NCI-H1092 (cell line): ENCODE measurements around the gene OR8H1.

ENCODE experiments used
- DNase-seq: peaks from one replicate; lab custom pipeline; 2025; lab: John Stamatoyannopoulos, UW

OR8H1 gene

GRCh38 chr11:56292154-56292553 lies at the start of gene OR8H1:
Gene OR8H1 (minus strand): TSS chr11:56292254. CDS start chr11:56291062, 1,192 bp downstream.
- DNase-seq, result no peak

GRCh38 chr11:56340289-56340688 lies 48.2 kb upstream of the OR8H1 start:
- DNase-seq, result no peak

- no peak for DNase-seq
Measured at GRCh38 chr11:56333156-56333555, 41.1 kb upstream of the OR8H1 start.

GRCh38 chr11:56331861-56332491 lies 39.9 kb upstream of the OR8H1 start:
- no peak for DNase-seq

GRCh38 chr11:56314844-56315243 lies 22.8 kb upstream of the OR8H1 start, which contains the start of gene OR8K3:
Gene OR8K3 (plus strand): TSS chr11:56315144. CDS start chr11:56318307, 3,163 bp downstream.
- DNase-seq, result no peak

GRCh38 chr11:56307836-56308235 lies 15.8 kb upstream of the OR8H1 start:
- no peak for DNase-seq

- DNase-seq, result no peak
Measured at GRCh38 chr11:56296898-56297297, 4.8 kb upstream of the OR8H1 start.

- no peak for DNase-seq
Measured at GRCh38 chr11:56273854-56274253, 18.2 kb downstream of the OR8H1 start, which contains the start of gene OR5T1. Gene OR5T1 (plus strand): TSS chr11:56274154. CDS start chr11:56275639, 1,485 bp downstream.

- no peak for DNase-seq
Measured at GRCh38 chr11:56271092-56271491, 21.0 kb downstream of the OR8H1 start.

GRCh38 chr11:56251954-56252353 lies 40.1 kb downstream of the OR8H1 start, which contains the start of gene OR5T3:
Gene OR5T3 (plus strand): TSS chr11:56252254. CDS start chr11:56252254, 0 bp downstream.
- DNase-seq, result no peak
